Endothelial cell of umbilical vein (primary cell): Measurements from ENCODE around the gene SH3PXD2A. TPM values are rescaled to one million over a fixed set of nuclear protein-coding genes. Genes with fewer than 3 reads are reported as not detected.

Experiments
- BruUV-seq: library from RNA; stranded (reverse); fragments of 400-500 nt; replicated peaks from 2 replicates; lab custom pipeline; 2021; lab: Mats Ljungman, UMichigan
- CTCF ChIA-PET: fragments of 300-600, 350-600 bp; sonication (Branson Sonifier 250); formaldehyde crosslinking; loops from one replicate; lab custom pipeline; 2021; ENCODE audit warnings: antibody characterized with exemption, inconsistent platforms; lab: Charles Lee
- POLR2A ChIA-PET: fragments of 300-600, 350-600 bp; sonication (Branson Sonifier 250); formaldehyde crosslinking; loops from one replicate; lab custom pipeline; 2021; ENCODE audit warnings: antibody characterized with exemption, inconsistent platforms; lab: Charles Lee
- DNase-seq: peaks from one replicate; pipeline ENCODE4 v3.0.0-alpha.2; 2011; ENCODE audit warnings: low read depth, low spot score
- FAIRE-seq: peaks from 2 replicates; lab custom pipeline; 2011; peaks lifted over from hg19 to GRCh38; lab: Jason Lieb, UNC
- H2AFZ ChIP-seq: 2 replicates; pipeline ENCODE4 v1.6.0; 2012; ENCODE audit warnings: low read depth, low read length, control low read depth, inconsistent platforms
- H3K27ac ChIP-seq: 2 replicates; pipeline ENCODE4 v1.5.1; 2011; ENCODE audit warnings: low read depth, mild to moderate bottlenecking, control low read depth, low read length, moderate library complexity; ENCODE audit not compliant: insufficient read depth
- H3K27me3 ChIP-seq, 2 experiments: 2 replicates each; pipeline versions ENCODE4 v1.6.0 to v1.6.1; 2011; ENCODE audit warnings: low read length in 2 of 2, mixed read lengths in 1 of 2; ENCODE audit not compliant: control insufficient read depth in 2 of 2, insufficient read depth in 2 of 2
- H3K36me3 ChIP-seq, 2 experiments: 2 replicates in 1 of 2; 3 replicates in 1 of 2; pipeline ENCODE4 v1.5.1; 2011; ENCODE audit warnings: low read length in 2 of 2, mild to moderate bottlenecking in 1 of 2, moderate library complexity in 1 of 2; ENCODE audit not compliant: control insufficient read depth in 2 of 2, insufficient read depth in 2 of 2; ENCODE audit errors: extremely low read depth in 1 of 2
- H3K4me1 ChIP-seq: 3 replicates; pipeline ENCODE4 v1.5.1; 2011; ENCODE audit warnings: mild to moderate bottlenecking, low read length; ENCODE audit not compliant: control insufficient read depth, insufficient read depth; ENCODE audit errors: extremely low read depth
- H3K4me2 ChIP-seq: 2 replicates; pipeline ENCODE4 v1.6.1; 2011; ENCODE audit warnings: low read length, control low read depth, mixed read lengths; ENCODE audit not compliant: insufficient read depth
- H3K4me3 ChIP-seq, 3 experiments: fragments of 200-600 bp in 1 of 3; sonication (generic), shearing (Covaris generic) in 1 of 3; replicated peaks in 1 of 3; 2 replicates each; pipeline ENCODE4 v1.5.1; 2011 to 2016; ENCODE audit warnings: control low read depth in 3 of 3, low read length in 3 of 3, mild to moderate bottlenecking in 2 of 3, inconsistent platforms in 1 of 3, low read depth in 1 of 3, moderate library complexity in 1 of 3; ENCODE audit not compliant: insufficient read depth in 1 of 3
- H3K79me2 ChIP-seq: 2 replicates; pipeline ENCODE4 v1.6.0; 2012; ENCODE audit warnings: low read length, inconsistent platforms; ENCODE audit not compliant: control insufficient read depth, insufficient read depth
- H3K9ac ChIP-seq: replicated peaks from 2 replicates; pipeline ENCODE3; 2011; ENCODE audit warnings: low read length, control low read depth; ENCODE audit not compliant: insufficient read depth; ENCODE audit errors: extremely low read depth
- H3K9me1 ChIP-seq: replicated peaks from 3 replicates; pipeline ENCODE4 v1.6.0; 2011; ENCODE audit warnings: mild to moderate bottlenecking, low read length; ENCODE audit not compliant: control insufficient read depth, insufficient read depth; ENCODE audit errors: extremely low read depth
- H3K9me3 ChIP-seq: replicated peaks from 2 replicates; pipeline ENCODE4 v1.5.1; 2012; ENCODE audit warnings: low read length, inconsistent platforms; ENCODE audit not compliant: control insufficient read depth, insufficient read depth
- H4K20me1 ChIP-seq: replicated peaks from 2 replicates; pipeline ENCODE3; 2011; ENCODE audit warnings: mild to moderate bottlenecking, low read length; ENCODE audit not compliant: control insufficient read depth, insufficient read depth; ENCODE audit errors: extremely low read depth
- CTCF ChIP-seq, 2 donors: IDR thresholded peaks; 1 replicate in 1 of 2; 2 replicates in 1 of 2; pipeline ENCODE4 v1.5.1; 2011; ENCODE audit warnings: low read length in 2 of 2, mild to moderate bottlenecking in 2 of 2, moderate library complexity in 2 of 2, control low read depth in 1 of 2, inconsistent platforms in 1 of 2, low read depth in 1 of 2; ENCODE audit not compliant: insufficient read depth in 1 of 2; ENCODE audit errors: extremely low read depth in 1 of 2
- EZH2 ChIP-seq: IDR thresholded peaks from 2 replicates; pipeline ENCODE4 v1.6.1; 2012; ENCODE audit warnings: borderline replicate concordance, low read depth, mild to moderate bottlenecking, moderate library complexity, low read length, inconsistent platforms; ENCODE audit not compliant: severe bottlenecking
- FOS ChIP-seq: IDR thresholded peaks from 2 replicates; pipeline ENCODE4 v1.6.1; 2011; ENCODE audit warnings: mild to moderate bottlenecking, low read length, moderate library complexity, borderline replicate concordance; ENCODE audit not compliant: insufficient read depth
- GATA2 ChIP-seq: IDR thresholded peaks from 2 replicates; pipeline ENCODE4 v1.7.0; 2011; ENCODE audit warnings: low read depth, mild to moderate bottlenecking, moderate library complexity, mixed read lengths, low read length; ENCODE audit not compliant: insufficient read length, insufficient read depth
- JUN ChIP-seq: IDR thresholded peaks from 2 replicates; pipeline ENCODE4 v1.6.1; 2011; ENCODE audit warnings: borderline replicate concordance, low read depth; ENCODE audit not compliant: insufficient read length, insufficient read depth
- MAX ChIP-seq: IDR thresholded peaks from 2 replicates; pipeline ENCODE4 v1.6.1; 2011; ENCODE audit not compliant: insufficient read depth, insufficient read length
- MYC ChIP-seq: IDR thresholded peaks from one replicate; pipeline ENCODE4 v1.6.1; 2011; ENCODE audit warnings: mild to moderate bottlenecking, low read depth, low read length
- POLR2A ChIP-seq: IDR thresholded peaks from 2 replicates; pipeline ENCODE4 v1.6.1; 2012; ENCODE audit warnings: low read depth, mild to moderate bottlenecking, control low read depth, low read length
- POLR2AphosphoS5 ChIP-seq: IDR thresholded peaks from 2 replicates; pipeline ENCODE4 v1.6.1; 2012; ENCODE audit warnings: low read depth, mild to moderate bottlenecking, control low read depth, low read length, moderate library complexity; ENCODE audit not compliant: insufficient read depth
- dilution Hi-C: fragments of 300-500 bp; cut with MboI; formaldehyde crosslinking; loops from one replicate; pipeline ENCODE4 v1.15.0; 2019; ENCODE audit warnings: low sequenced_read_pairs; ENCODE audit not compliant: extremely low pct_ligation_motif_present
- intact Hi-C: fragments of 100-400 bp; cut with micrococcal nuclease; formaldehyde crosslinking; loops from one replicate; pipeline ENCODE4 v1.10.0; 2022
- polyA plus RNA-seq, 4 experiments: library from polyadenylated mRNA; depleted of rRNA in 3 of 4; stranded (reverse) in 3 of 4; unstranded in 1 of 4; fragments of >200 nt; gene quantifications; 2 replicates each; pipeline versions ENCODE4 v1.2.1 to v1.2.3, GENCODE V29; 2011 to 2012; ENCODE audit warnings: missing spikeins in 1 of 4
- total RNA-seq: library from RNA; stranded (reverse); gene quantifications from 2 replicates; pipeline ENCODE4 v1.2.3, GENCODE V29; 2021

Gene SH3PXD2A
- total and polyA plus RNA-seq, 2 donors (not counting 3 experiments of a cell fraction or from before 2014, with no cell fraction given), result 1.4 to 5.1 TPM

GRCh38 chr10:103632247-103632642, 223.1 kb downstream of the SH3PXD2A start:
- FAIRE-seq, result no peak
- no peaks in the 10 kb centered on the region for H3K9me1 ChIP-seq
- no TSS peak for BruUV-seq
- no peaks in the 10 kb centered on the region for H4K20me1 ChIP-seq
- H3K4me2 ChIP-seq, result no peak overlapping the region
- H3K36me3 ChIP-seq, result no peaks in the 10 kb centered on the region
- H3K4me3 ChIP-seq, result no peak overlapping the region
- no peak overlapping the region for H2AFZ ChIP-seq
- no peaks in the 10 kb centered on the region for H3K27me3 ChIP-seq
- ChIA-PET CTCF (no interaction called here), POLR2A (no interaction called here)
- intact Hi-C loops (no loop called here), dilution Hi-C loops (no loop called here)
- no peaks in the 10 kb centered on the region for H3K4me1 ChIP-seq
- no peak overlapping the region for H3K9ac ChIP-seq
- H3K27ac ChIP-seq, result no peak overlapping the region
- no peaks in the 10 kb centered on the region for H3K9me3 ChIP-seq
- no peaks in the 10 kb centered on the region for H3K79me2 ChIP-seq
- DNase-seq, result no peak
- TF ChIP-seq CTCF (IDR thresholded peaks at IDR 0.05; ENCODE audit: extremely low read depth in 1 of 2, insufficient read depth in 1 of 2, low read depth in 1 of 2, low read length in 2 of 2) (no peak), GATA2 (no peak), POLR2AphosphoS5 (no peak), FOS (no peak), EZH2 (no peak), MAX (no peak), POLR2A (no peak), JUN (no peak), MYC (no peak)
